Activated T-helper 1 cell treated with anti-CD3 and anti-CD28 coated beads, Interleukin-12 subunit alpha, Interleukin-12 subunit beta, Interleukin-2, Interleukin-4 antibody, amounts not matched to agents 30 ng/mL and 10 ng/mL and 1 ng/mL, durations not matched to agents 14 hours and 24 hours and 36 hours (primary cell): ENCODE measurements around the gene RNF169. TPM values are rescaled to one million over a fixed set of nuclear protein-coding genes. Genes with fewer than 3 reads are reported as not detected.

Experiments
- DNase-seq: peaks from one replicate; pipeline ENCODE4 v3.0.0; 2021; ENCODE audit warnings: low spot score
- H3K27ac Mint-ChIP-seq: one replicate; pipeline ENCODE4 v1.8.0; 2021; ENCODE audit warnings: mild to moderate bottlenecking, mixed read lengths
- H3K27me3 Mint-ChIP-seq: one replicate; pipeline ENCODE4 v1.8.0; 2022; ENCODE audit warnings: mild to moderate bottlenecking, moderate library complexity, mixed read lengths; ENCODE audit not compliant: insufficient read depth
- H3K36me3 Mint-ChIP-seq: one replicate; pipeline ENCODE4 v1.8.0; 2021; ENCODE audit warnings: low read depth, mixed read lengths
- H3K4me1 Mint-ChIP-seq: one replicate; pipeline ENCODE4 v1.8.0; 2021; ENCODE audit warnings: low read depth, mixed read lengths
- H3K4me3 Mint-ChIP-seq: one replicate; pipeline ENCODE4 v1.8.0; 2021; ENCODE audit warnings: mild to moderate bottlenecking, moderate library complexity, mixed read lengths
- H3K9me3 Mint-ChIP-seq: one replicate; pipeline ENCODE4 v1.8.0; 2021; ENCODE audit warnings: mixed read lengths
- intact Hi-C: fragments of 100-400 bp; cut with micrococcal nuclease; formaldehyde crosslinking; loops from one replicate; pipeline ENCODE4 v1.15.1; 2024
- total RNA-seq: library from RNA; stranded (reverse); gene quantifications from 2 replicates; pipeline ENCODE4 v1.2.3, GENCODE V29; 2022

RNF169 gene
- 14.8 and 15.3 TPM in 2 replicates for total RNA-seq

GRCh38 chr11:74748211-74749126 is at the start of gene RNF169:
RNF169 (plus strand) TSS chr11:74748849; CDS start chr11:74748881, 32 bp downstream.
- Mint-ChIP-seq H3K4me1 (peaks cover 30% of the 10 kb centered on the region), H3K27me3 (peaks cover 4% of the 10 kb centered on the region), H3K9me3 (no peaks in the 10 kb centered on the region), H3K4me3 (peak within 1 kb of the TSS; percentile 98), H3K27ac (peak within 1 kb of the TSS; percentile 90), H3K36me3 (peaks cover 2% of the 10 kb centered on the region)
- intact Hi-C loops: loop anchor here (1.0 to 10.0 kb wide), 7 partner anchors 20 to 1696 kb away; partner anchors contain the start of genes EMSY, LIPT2, PGM2L1 and POLD3
- DNase-seq: peak; percentile 85

DNA sequence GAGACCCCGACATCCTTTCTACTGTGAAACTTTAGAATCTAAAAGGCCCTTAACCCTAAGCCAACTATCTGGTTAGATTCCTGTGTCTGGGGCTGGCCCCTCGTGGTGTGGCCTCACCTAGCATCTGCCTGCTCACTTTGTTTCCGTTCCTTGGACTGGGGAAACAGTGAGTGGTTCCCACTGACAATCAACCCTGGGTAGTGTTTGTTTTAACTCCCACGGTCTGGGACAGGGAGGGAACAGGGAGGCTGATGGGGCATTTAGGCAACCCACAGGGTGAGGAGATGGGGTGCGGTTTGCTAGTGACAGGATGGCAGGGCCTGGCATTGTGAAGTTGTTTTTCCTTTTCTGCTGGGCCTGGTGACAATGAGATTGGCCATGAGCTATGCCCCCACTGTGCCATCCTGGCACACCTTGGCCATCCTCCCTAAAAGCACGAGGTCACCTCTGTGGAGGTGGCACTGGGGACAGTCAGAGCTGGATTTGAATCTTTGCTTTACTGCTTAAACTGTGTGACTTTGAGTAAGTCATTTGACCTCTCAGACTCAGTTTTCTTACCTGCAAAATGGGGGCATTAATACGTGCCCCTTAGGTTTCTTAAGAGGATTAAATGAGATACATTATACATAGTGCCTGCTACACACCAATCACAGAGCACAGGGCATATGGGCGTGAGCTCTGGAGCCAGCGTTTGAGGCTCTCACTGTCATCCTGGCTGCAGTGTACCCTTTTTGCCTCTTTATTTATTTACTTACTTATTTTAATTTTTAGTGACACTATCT is 48.8 kb upstream of the RNF169 start:
- peaks cover 8% of the 10 kb centered on the region for H3K4me1 Mint-ChIP-seq
- intact Hi-C loops: no loop called here

DNA sequence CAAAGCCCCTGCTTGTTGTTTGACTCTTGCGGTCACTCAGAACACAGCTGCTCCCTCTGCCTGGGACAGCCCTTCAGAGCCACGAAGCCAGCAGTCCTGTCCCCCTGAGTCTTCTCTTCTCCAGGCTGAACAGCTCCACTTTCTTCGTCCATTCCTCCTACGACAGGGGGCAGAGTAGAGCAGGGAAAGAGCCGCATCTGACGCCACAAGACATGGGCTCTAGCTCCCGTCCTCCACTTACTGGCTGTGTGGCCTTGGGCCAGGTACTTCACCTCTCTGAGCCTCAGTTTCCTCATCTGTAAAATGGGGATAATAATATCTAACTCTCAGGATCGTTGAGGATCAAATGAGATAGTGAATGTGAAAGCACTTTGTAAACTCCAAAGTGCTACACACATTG is 47.3 kb upstream of the RNF169 start:
- Mint-ChIP-seq H3K27ac (no peak overlapping the region), H3K4me1 (peaks cover 8% of the 10 kb centered on the region), H3K36me3 (no peaks in the 10 kb centered on the region), H3K9me3 (no peaks in the 10 kb centered on the region), H3K27me3 (peaks cover 10% of the 10 kb centered on the region), H3K4me3 (no peak overlapping the region)
- no peak for DNase-seq
- intact Hi-C loops: no loop called here

More for the DNA sequence above, 48.8 kb upstream of the RNF169 start:
- Mint-ChIP-seq H3K4me3 (no peak overlapping the region), H3K9me3 (no peaks in the 10 kb centered on the region), H3K36me3 (no peaks in the 10 kb centered on the region), H3K27me3 (peaks cover 10% of the 10 kb centered on the region), H3K27ac (no peak overlapping the region)
- DNase-seq: no peak

GRCh38 chr11:74702383-74703007 is 46.2 kb upstream of the RNF169 start:
- H3K4me1 Mint-ChIP-seq: peaks cover 2% of the 10 kb centered on the region
- H3K9me3 Mint-ChIP-seq: no peaks in the 10 kb centered on the region
- peak; percentile 26 for DNase-seq
- H3K4me3 Mint-ChIP-seq: no peak overlapping the region
- no peak overlapping the region for H3K27ac Mint-ChIP-seq
- H3K36me3 Mint-ChIP-seq: no peaks in the 10 kb centered on the region
- intact Hi-C loops: loop anchor here (1.0 kb wide), 2 partner anchors 24 to 546 kb away; no protein-coding TSS in a partner anchor
- H3K27me3 Mint-ChIP-seq: peaks cover 7% of the 10 kb centered on the region

GRCh38 chr11:74703211-74703610 is 45.4 kb upstream of the RNF169 start:
- Mint-ChIP-seq H3K36me3 (no peaks in the 10 kb centered on the region), H3K27ac (no peak overlapping the region), H3K9me3 (no peaks in the 10 kb centered on the region), H3K4me3 (no peak overlapping the region), H3K27me3 (peaks cover 7% of the 10 kb centered on the region), H3K4me1 (no peaks in the 10 kb centered on the region)
- intact Hi-C loops: no loop called here
- no peak for DNase-seq

GRCh38 chr11:74707182-74707581 is 41.5 kb upstream of the RNF169 start:
- intact Hi-C loops: no loop called here
- no peak for DNase-seq
- Mint-ChIP-seq H3K27ac (no peak overlapping the region), H3K9me3 (no peaks in the 10 kb centered on the region), H3K27me3 (peaks cover 6% of the 10 kb centered on the region), H3K36me3 (no peaks in the 10 kb centered on the region), H3K4me1 (no peaks in the 10 kb centered on the region), H3K4me3 (no peak overlapping the region)

DNA sequence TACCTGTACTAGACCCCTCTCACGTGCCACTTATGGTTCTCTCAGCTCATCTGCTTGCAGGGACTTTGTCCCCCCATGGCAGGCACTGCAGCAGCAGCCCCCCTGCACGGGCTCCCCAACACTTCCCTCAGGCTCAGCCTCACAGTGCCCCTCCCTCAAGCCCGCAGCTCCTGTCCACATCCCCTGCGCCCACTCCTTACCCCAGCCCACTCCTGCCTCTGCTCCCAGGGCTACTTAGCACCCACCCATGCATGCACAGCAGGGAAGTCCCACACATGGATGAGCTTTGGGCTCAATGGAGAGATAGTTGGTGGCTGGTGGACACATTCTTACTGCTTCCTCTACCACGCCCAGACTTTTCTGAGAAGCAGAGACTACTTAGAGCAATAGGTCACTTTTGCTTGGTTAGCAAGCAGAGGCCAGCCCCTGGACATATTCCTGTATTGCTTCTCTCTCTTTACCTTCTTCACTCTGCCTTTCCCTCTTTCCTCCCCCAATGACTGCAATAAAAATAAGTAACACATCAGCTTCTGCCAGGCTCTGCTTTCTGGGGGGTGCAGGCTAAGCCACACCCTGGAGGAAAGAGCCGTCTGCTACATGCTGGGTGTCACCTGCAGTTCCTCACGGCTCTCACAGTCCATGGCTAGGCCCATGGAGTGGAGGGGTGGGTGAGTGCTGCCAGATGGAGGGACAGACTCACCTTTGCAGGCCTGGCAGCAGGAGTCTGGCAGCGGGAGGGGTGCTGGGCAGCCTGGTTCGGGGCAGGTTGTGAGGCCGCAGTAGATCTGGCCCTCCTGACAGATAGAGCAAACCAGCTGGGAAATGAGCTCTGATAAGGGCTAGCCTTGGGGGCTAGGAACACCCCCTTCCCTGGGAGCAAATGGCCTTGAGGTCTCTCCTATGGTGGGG is 40.8 kb upstream of the RNF169 start:
- intact Hi-C loops: no loop called here
- no peaks in the 10 kb centered on the region for H3K36me3 Mint-ChIP-seq
- no peak for DNase-seq
- no peak overlapping the region for H3K27ac Mint-ChIP-seq
- peaks cover 3% of the 10 kb centered on the region for H3K27me3 Mint-ChIP-seq
- no peaks in the 10 kb centered on the region for H3K9me3 Mint-ChIP-seq
- no peaks in the 10 kb centered on the region for H3K4me1 Mint-ChIP-seq
- no peak overlapping the region for H3K4me3 Mint-ChIP-seq

GRCh38 chr11:74709175-74709574 is 39.5 kb upstream of the RNF169 start:
- Mint-ChIP-seq H3K4me3 (no peak overlapping the region), H3K36me3 (no peaks in the 10 kb centered on the region), H3K9me3 (no peaks in the 10 kb centered on the region), H3K4me1 (no peaks in the 10 kb centered on the region), H3K27ac (no peak overlapping the region), H3K27me3 (peaks cover 1% of the 10 kb centered on the region)
- intact Hi-C loops: no loop called here
- no peak for DNase-seq

DNA sequence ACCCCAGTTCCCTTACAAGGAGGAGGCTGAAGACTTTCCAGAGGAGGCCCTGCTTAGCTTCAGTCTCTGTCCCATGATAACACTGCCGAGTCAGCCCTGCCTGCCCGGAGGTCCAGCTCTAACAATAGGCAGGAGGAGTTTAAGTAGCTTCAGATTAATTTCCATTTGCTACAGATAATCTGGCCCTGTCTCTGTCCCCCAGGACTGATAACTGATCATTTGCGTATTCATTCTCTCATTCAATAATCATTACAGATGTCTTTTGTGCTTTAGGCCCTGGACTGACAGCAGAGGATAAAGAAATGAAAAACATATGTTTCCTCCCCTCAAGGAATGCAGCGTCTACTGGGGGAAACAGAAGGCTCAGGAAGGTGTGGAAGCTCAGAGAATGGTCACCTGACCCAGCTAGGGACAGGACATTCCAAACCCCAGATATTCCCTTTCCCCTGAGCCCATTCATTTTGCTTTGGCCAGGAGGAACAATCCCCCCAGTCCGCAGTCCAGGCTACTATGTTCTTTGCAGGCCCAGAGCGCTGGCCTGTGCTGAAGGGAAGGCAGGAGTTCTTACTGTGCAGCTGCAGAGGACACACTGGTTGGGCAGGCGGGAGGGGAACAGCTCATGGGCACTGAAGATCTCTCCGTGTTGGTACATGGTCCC is 38.2 kb upstream of the RNF169 start:
- Mint-ChIP-seq H3K27me3 (peaks cover 1% of the 10 kb centered on the region), H3K4me3 (no peak overlapping the region), H3K4me1 (no peaks in the 10 kb centered on the region), H3K36me3 (no peaks in the 10 kb centered on the region), H3K27ac (no peak overlapping the region), H3K9me3 (no peaks in the 10 kb centered on the region)
- intact Hi-C loops: no loop called here
- DNase-seq: no peak

DNA sequence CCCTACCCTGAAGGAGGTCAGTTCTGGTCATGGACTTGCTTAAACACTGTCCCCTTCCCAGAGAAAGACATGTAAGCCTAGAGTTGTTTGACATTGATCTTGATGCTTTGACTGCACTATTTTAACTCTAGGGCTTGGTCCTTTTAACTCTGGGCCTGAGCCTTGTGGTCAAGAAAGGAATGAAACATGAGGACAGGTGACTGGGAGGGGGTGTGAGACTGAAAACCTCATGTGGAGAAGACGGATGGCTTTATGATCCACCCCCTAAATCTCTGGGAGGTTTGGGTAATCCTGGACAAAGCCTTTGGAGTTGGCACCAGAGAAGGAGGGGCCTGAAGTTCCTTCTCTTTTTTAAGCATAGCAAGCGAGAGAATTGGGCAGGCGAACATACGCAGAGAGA is 35.0 kb upstream of the RNF169 start:
- Mint-ChIP-seq H3K4me1 (no peaks in the 10 kb centered on the region), H3K27me3 (peaks cover 4% of the 10 kb centered on the region), H3K4me3 (no peak overlapping the region), H3K9me3 (no peaks in the 10 kb centered on the region), H3K27ac (no peak overlapping the region), H3K36me3 (no peaks in the 10 kb centered on the region)
- intact Hi-C loops: no loop called here
- no peak for DNase-seq

DNA sequence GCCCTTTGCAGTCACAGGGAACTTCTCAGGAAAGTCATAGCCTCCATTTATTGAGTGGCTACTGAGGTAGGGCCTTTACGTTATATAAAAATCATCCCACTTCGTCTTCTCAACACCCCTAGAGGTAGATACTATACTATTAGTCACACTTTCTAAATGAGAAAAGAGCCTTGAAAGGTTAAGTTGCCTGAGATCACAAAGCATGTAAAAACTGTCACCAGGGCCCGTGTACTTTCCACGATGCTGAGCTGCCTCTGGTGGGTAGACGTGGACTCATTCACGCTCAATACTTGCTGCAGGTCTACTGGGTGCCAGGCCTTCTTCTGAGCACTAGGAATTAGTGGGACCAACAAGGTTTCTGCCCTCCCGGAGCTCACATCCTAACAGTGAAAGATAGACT is 33.7 kb upstream of the RNF169 start:
- Mint-ChIP-seq H3K36me3 (no peaks in the 10 kb centered on the region), H3K4me1 (no peaks in the 10 kb centered on the region), H3K4me3 (no peak overlapping the region), H3K27ac (no peak overlapping the region), H3K9me3 (no peaks in the 10 kb centered on the region), H3K27me3 (peaks cover 7% of the 10 kb centered on the region)
- intact Hi-C loops: no loop called here
- no peak for DNase-seq
